GM18909 (cell line): Measurements from ENCODE around the gene HSCB.
"Not testable (repeated sequence)": the region's sequence is repeated elsewhere in the genome, so short reads cannot be mapped to it uniquely, and the experiment has no call there.

Experiments used
- ATAC-seq: cut with Tn5 transposase; IDR thresholded peaks from one replicate; pipeline ENCODE4 v1.9.1; 2021; ENCODE audit warnings: mild to moderate bottlenecking; ENCODE audit not compliant: unreplicated experiment, poor library complexity

The HSCB gene, protein sequence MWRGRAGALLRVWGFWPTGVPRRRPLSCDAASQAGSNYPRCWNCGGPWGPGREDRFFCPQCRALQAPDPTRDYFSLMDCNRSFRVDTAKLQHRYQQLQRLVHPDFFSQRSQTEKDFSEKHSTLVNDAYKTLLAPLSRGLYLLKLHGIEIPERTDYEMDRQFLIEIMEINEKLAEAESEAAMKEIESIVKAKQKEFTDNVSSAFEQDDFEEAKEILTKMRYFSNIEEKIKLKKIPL

GRCh38 chr22:28741785-28742561 lies at the start of gene HSCB, which contains the start of gene CHEK2:
Gene HSCB, plus strand, starts transcription at chr22:28742039. Its CDS starts 57 bp downstream, at chr22:28742096.
Gene CHEK2, minus strand, starts transcription at chr22:28741820. Its CDS starts 7,099 bp downstream, at chr22:28734721.
- peak; percentile 91 for ATAC-seq

DNA sequence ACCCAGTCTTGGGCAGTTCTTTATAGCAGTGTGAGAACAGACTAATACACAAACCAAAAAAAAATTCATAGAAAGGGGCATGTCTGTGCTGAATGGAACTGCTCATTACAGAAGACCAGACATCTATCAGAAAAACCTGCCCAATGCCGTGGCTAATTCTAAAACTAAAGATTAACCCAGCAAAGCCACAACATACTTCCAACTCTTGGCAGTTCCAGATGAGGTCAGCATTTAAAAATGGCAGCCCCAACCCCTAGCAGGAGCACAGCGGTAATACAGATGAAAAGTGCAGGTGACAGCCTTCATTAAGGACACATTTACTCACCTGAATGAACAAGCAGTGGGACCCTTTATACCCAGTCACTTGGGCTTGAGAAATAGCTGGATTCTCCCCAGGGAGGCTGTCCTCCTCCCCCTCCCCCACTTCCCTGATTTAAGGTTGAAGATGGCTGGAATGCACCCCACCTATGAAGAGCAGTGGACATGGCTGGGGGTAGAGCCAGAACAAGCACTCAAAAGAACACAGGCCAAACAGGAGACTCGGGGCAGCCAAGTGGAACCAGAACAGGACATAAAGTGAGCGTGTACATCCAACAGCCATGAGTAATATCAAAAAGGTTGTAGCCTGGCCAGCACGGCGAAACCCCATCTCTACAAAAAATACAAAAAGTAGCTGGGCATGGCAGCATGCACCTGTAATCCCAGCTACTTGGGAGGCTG lies 48.6 kb upstream of the HSCB start:
- ATAC-seq, result not testable (repeated sequence)

DNA sequence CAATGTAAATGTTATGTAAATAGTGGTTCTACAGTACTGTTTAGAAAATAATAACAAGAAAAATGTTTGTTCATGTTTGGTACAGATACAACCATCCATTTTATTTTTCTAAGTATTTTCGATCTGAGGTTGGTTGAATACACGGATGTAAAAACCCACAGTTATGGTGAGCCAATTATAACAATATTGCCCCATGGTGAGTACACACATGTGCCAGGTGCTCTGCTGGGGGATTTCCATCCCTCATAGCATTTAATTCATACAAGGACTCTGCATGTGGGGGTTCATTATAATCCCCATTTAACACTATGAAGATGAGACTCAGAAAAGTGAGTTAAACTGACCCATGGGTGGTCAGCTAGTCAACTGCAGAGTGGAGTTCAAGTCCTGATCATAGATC lies 38.9 kb upstream of the HSCB start:
- no peak for ATAC-seq

- ATAC-seq, result no peak
These were observed 38.4 kb upstream of the HSCB start for GRCh38 chr22:28703436-28703835.

DNA sequence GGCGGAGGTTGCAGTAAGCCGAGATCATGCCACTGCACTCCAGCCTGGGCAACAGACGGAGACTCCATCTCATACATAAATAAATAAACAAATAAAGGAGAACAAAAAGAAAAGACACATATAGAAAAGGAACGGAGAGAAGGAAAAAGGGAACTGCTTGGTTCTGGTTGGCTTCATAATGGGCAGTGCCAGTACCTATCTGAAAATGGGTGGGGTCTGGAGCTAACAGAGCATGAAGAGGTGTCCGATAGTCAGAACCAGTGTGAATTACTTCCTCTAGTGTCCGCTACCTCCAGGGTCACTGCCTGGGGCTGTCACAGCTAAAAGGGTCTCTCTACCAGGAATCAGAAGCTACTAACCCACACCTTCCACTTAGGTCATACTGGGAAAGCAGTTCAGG lies 35.0 kb upstream of the HSCB start:
- ATAC-seq, result no peak

- no peak for ATAC-seq
These were observed 31.7 kb upstream of the HSCB start for GRCh38 chr22:28710107-28710506.

GRCh38 chr22:28710576-28711191 lies 31.2 kb upstream of the HSCB start:
- ATAC-seq, result no peak

DNA sequence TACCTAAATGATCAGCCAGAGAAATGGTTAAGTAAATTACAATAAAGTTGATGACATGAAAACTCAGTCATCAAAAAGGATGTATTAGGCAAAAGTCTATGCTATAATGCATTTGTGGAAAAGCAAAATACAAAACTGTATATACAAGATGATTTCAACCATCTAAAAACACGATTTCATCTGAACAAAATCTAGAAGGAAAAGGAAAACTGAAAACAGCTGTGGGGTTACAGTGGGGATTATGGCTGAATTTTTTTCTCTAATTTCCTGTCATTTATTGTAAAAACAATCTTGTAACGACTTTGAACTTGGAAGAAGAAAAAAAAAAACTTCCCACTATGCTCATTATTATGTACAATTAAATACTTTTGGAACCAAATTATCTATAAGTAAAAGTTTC lies 30.5 kb upstream of the HSCB start:
- ATAC-seq, result no peak

DNA sequence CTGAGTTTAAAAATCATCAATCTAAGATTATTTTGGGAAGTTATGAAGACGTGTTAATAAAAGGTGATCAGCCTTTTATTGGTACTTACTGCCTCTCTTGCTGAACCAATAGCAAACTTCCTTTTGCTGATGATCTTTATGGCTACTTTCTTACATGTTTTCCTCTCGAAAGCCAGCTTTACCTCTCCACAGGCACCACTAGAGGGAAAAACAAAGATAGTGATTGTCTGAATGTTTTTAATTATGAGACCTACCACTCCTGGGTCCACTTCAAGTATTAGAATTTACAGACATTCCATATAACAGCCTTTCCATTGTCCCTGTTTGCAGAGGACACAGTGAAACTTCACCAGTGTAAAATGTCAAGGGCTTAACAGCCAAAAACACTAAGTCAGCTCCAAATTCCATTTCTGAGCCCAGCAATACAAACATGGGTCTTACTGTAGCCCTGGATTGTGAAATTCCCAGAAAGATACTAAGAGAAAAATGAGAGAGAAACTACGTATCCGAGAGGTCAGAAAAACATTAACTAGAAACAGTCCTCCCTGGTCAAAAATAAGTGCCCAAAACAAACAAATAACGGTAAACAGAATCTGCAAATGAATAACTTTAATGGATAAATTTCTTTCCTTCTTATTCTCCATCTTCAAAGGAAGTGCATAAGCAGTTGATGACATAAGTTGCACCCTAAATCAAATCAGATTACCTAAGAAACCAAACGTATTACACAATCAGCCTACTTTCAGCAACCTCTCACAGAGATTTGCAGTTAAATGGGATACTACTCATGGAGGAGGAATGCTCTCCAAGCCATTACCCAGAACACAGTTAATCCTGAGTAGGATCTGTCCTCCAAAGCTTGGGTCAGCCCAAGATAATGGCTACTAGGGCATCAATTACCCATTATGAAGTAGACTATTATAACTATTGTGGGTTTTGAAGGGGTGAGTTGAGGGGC lies 29.7 kb upstream of the HSCB start:
- ATAC-seq, result no peak

DNA sequence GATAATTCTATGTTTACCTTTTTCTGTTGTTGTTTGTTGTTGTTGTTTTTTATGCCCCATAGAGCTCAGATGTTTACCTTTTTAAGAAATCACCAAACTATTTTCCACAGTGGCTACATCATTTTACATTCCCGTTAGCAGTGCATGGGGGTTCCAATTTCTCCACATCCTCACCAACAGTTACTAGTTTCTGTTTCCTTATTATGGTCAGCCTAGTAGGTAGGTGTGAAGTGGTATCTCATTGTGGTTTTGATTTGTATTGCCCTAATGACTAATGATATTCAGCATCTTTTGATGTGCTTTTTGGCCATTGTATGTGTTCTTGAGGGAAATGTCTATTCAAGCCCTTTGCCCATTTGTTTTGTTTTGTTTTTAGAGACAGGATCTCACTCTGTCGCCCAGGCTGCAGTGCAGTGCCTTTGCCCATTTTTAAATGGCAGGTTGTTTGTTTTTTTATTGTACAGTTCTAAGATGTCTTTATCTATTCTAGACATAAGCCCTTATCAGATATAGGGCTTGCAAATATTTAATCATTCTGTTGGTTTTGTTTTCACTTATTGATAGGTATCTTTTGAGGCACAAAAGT lies 27.7 kb upstream of the HSCB start:
- no peak for ATAC-seq

DNA sequence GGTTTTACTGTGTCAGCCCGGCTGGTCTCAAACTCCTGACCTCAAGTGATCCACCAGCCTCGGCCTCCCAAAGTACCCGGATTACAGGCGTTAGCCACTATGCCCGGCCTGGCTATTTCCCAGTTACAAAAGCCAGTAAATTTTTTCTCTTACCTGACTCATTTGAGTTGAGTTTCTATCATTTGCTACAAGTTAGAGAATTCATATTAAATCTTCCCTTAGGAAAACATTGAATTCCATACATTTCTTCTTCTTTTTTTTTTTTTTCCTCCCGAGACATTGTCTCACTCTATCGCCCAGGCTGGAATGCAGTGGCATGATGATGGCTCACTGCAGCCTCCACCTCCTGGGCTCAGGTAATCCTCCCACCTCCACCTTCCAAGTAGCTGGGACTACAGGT lies 26.2 kb upstream of the HSCB start:
- ATAC-seq, result no peak

GRCh38 chr22:28716686-28717085 lies 25.2 kb upstream of the HSCB start:
- ATAC-seq, result no peak

- no peak for ATAC-seq
These were observed 23.8 kb upstream of the HSCB start for GRCh38 chr22:28718044-28718443.

DNA sequence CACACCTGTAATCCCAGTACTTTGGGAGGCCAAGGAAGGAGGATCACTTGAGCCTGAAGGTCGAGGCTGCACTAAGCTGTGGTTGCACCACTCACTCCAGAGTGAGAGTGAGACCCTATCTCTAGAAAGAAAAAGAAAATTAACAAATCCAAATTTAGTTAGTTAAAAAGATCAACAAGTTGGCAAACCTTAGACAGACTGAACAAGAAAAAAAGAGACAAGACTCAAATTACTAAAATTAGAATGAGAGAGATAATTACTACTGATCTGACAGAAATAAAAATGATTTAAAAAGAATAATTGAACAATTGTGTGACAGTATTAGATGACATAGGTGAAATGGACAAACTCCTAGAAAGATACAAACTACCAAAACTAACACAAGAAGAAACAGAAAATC lies 13.8 kb upstream of the HSCB start:
- ATAC-seq, result no peak

GRCh38 chr22:28728621-28729313 lies 13.1 kb upstream of the HSCB start:
- ATAC-seq, result no peak

GRCh38 chr22:28730179-28730578 lies 11.7 kb upstream of the HSCB start:
- no peak for ATAC-seq

DNA sequence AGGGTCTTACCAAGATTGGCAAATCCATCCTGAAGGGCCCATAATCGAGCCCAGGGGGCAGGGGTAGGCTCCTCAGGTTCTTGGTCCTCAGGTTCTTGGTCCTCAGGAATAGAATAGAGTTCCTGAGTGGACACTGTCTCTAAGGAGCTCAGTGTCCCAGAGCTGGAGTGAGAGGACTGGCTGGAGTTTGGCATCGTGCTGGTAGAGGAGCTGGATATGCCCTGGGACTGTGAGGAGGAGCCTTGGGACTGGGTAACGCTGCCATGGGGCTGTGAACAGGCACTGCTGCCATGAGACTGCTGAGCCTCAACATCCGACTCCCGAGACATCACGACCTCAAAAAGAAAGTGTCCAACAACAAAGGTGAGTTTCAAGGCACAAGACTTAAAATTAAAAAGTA lies 7.4 kb upstream of the HSCB start:
- ATAC-seq, result no peak

DNA sequence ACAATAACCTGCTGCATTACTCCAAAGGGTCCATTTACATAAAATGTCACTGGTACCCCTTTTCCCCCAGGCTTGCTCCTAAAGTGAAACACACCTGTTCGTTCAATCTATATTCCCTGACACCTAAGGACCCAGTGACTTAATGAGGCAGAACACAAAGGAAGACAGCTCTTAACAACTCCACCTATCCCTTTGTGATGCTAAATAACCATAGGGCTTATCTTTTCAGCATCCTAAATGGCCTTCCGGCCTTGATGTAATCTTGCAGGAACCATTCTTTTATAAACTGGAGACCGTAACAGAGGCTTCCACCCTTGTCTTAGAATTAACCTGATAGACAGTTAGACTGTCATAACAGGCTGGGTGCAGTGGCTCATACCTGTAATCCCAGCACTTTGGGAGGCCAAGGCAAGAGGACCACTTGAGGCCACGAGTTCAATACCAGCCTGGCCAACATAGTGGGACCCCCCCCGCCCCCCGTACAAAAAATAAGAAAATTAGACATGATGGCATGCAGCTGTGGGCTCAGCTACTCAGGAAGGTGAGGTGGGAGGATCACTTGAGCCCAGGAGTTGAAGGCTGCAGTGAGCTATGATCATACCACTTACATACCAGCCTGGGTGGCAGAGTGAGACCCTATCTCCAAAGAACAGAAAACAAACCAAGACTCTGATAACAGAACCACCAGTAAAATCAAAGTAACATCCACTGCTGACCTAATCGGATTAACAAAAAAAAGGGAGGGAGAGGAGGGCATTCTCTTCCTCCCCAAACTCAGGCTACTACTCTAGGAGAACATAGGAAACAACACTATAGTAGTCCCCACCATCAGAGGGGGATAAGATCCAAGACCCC lies 5.3 kb upstream of the HSCB start:
- ATAC-seq, result no peak
